ENCODE measurements around the gene MAGI2. TPM values are rescaled to one million over a fixed set of nuclear protein-coding genes. Genes with fewer than 3 reads are reported as not detected.

The MAGI2 gene
- total and polyA plus RNA-seq, 2 experiments from 2014 or later: 3.5 to 4.1 TPM

GRCh38 chr7:79286181-79286580 lies 167.3 kb downstream of the MAGI2 start:
- 0% methylated on average over 1 of the region's 1 CpG for WGBS, 2 experiments (ENCODE audit: low coverage in 1 of 2, low lambda C conversion rate in 2 of 2, missing lambda C conversion rate in 2 of 2)
- in situ Hi-C loops (cut with MboI): loop anchor here (25.0 kb wide), 1 partner anchor 751 kb away; no protein-coding TSS in a partner anchor
- no peak overlapping the region for H2AFZ ChIP-seq

DNA sequence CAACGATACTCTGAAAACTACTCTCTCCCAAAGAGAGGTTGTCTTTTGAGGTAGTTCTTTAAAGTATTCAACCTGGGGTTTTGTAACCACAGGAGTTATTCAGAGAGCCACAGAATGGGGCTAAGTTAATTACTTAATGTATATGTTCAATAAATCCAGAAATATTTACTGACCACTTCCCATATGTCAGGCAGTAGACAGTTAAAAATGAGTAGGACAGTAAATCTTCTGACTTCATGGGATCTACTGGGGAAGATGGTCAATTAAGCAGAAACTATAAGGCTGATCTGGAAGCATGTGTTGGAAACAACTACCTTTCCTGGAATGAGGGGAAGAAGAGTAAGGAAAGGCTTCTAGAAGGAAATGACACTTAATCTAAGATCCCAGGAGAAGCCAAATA lies 167.7 kb downstream of the MAGI2 start:
- Histone ChIP-seq H3K9ac (no peak overlapping the region), H4K20me1 (ENCODE audit: insufficient read depth) (no peaks in the 10 kb centered on the region), H3F3A (ENCODE audit: insufficient read depth) (peaks cover 52% of the 10 kb centered on the region), H3K4me3 (no peak overlapping the region), H3K36me3 (ENCODE audit: low read depth) (no peaks in the 10 kb centered on the region), H3K4me1 (ENCODE audit: insufficient read depth) (peaks cover 72% of the 10 kb centered on the region), H3K4me2 (ENCODE audit: unreplicated experiment) (peak overlapping the region; percentile 17), H3K27me3 (replicated peaks; ENCODE audit: insufficient read depth) (no peaks in the 10 kb centered on the region), H3K9me2 (ENCODE audit: insufficient read depth) (no peaks in the 10 kb centered on the region; the same call in 1 of the 2 replicates), H3K9me3 (ENCODE audit: low read depth) (no peaks in the 10 kb centered on the region), H3K27ac (no peak overlapping the region), H2AFZ (peak overlapping the region; percentile 28), H3K79me2 (ENCODE audit: insufficient read depth) (no peaks in the 10 kb centered on the region)
- no peak for DNase-seq
- TF ChIP-seq EZH2phosphoT487 (IDR thresholded peaks at IDR 0.05; ENCODE audit: insufficient read depth, low read depth) (no peak), EZH2 (IDR thresholded peaks at IDR 0.05; ENCODE audit: insufficient read depth, poor library complexity, severe bottlenecking) (no peak)
- in situ Hi-C loops (cut with MboI): loop anchor here (25.0 kb wide), 1 partner anchor 752 kb away; no protein-coding TSS in a partner anchor
- 98 to 100% methylated on average over 1 of the region's 1 CpG for WGBS, 2 experiments (ENCODE audit: low coverage in 1 of 2, low lambda C conversion rate in 2 of 2, missing lambda C conversion rate in 2 of 2)

More at GRCh38 chr7:79286181-79286580, 167.3 kb downstream of the MAGI2 start:
- H3K27ac ChIP-seq: no peak overlapping the region
- H4K20me1 ChIP-seq (ENCODE audit: insufficient read depth): no peaks in the 10 kb centered on the region
- H3K36me3 ChIP-seq (ENCODE audit: low read depth): no peaks in the 10 kb centered on the region
- no peaks in the 10 kb centered on the region for H3K9me3 ChIP-seq (ENCODE audit: low read depth)
- no peak for DNase-seq
- no peaks in the 10 kb centered on the region for H3K79me2 ChIP-seq (ENCODE audit: insufficient read depth)
- no peak for TF ChIP-seq EZH2 (IDR thresholded peaks at IDR 0.05; ENCODE audit: insufficient read depth, poor library complexity, severe bottlenecking)
- no peak for TF ChIP-seq EZH2phosphoT487 (IDR thresholded peaks at IDR 0.05; ENCODE audit: insufficient read depth, low read depth)
- peaks cover 72% of the 10 kb centered on the region for H3K4me1 ChIP-seq (ENCODE audit: insufficient read depth)
- H3K27me3 ChIP-seq (replicated peaks; ENCODE audit: insufficient read depth): no peaks in the 10 kb centered on the region
- H3K4me3 ChIP-seq: no peak overlapping the region
- peaks cover 52% of the 10 kb centered on the region for H3F3A ChIP-seq (ENCODE audit: insufficient read depth)
- no peaks in the 10 kb centered on the region; the same call in 1 of the 2 replicates for H3K9me2 ChIP-seq (ENCODE audit: insufficient read depth)
- no peak overlapping the region for H3K9ac ChIP-seq
- H3K4me2 ChIP-seq (ENCODE audit: unreplicated experiment): no peak overlapping the region

GRCh38 chr7:79284211-79284610 lies 169.3 kb downstream of the MAGI2 start:
- Histone ChIP-seq H4K20me1 (ENCODE audit: insufficient read depth) (no peaks in the 10 kb centered on the region), H3K4me3 (0 out of 2 replicates have a peak overlapping the region, but pooled peaks have one; percentile 50), H3K79me2 (ENCODE audit: insufficient read depth) (no peaks in the 10 kb centered on the region), H3K27ac (peak overlapping the region; percentile 74), H3K9me3 (ENCODE audit: low read depth) (no peaks in the 10 kb centered on the region), H3F3A (ENCODE audit: insufficient read depth) (peaks cover 52% of the 10 kb centered on the region), H3K27me3 (replicated peaks; ENCODE audit: insufficient read depth) (no peaks in the 10 kb centered on the region), H3K9me2 (ENCODE audit: insufficient read depth) (no peaks in the 10 kb centered on the region; the same call in 1 of the 2 replicates), H3K4me2 (ENCODE audit: unreplicated experiment) (peak overlapping the region; percentile 68), H3K4me1 (ENCODE audit: insufficient read depth) (peaks cover 63% of the 10 kb centered on the region), H3K9ac (no peak overlapping the region), H3K36me3 (ENCODE audit: low read depth) (no peaks in the 10 kb centered on the region), H2AFZ (no peak overlapping the region)
- TF ChIP-seq EZH2phosphoT487 (IDR thresholded peaks at IDR 0.05; ENCODE audit: insufficient read depth, low read depth) (no peak), EZH2 (IDR thresholded peaks at IDR 0.05; ENCODE audit: insufficient read depth, poor library complexity, severe bottlenecking) (no peak)
- peak; percentile 64 for DNase-seq
- in situ Hi-C loops (cut with MboI): loop anchor here (25.0 kb wide), 1 partner anchor 753 kb away; no protein-coding TSS in a partner anchor

- no peaks in the 10 kb centered on the region for H3K79me2 ChIP-seq (ENCODE audit: insufficient read depth)
- H3K9me3 ChIP-seq (ENCODE audit: low read depth): no peaks in the 10 kb centered on the region
- peak overlapping the region; percentile 74 for H3K27ac ChIP-seq
- TF ChIP-seq EZH2 (IDR thresholded peaks at IDR 0.05; ENCODE audit: insufficient read depth, poor library complexity, severe bottlenecking) (no peak), EZH2phosphoT487 (IDR thresholded peaks at IDR 0.05; ENCODE audit: insufficient read depth, low read depth) (no peak)
- H4K20me1 ChIP-seq (ENCODE audit: insufficient read depth): no peaks in the 10 kb centered on the region
- H3K27me3 ChIP-seq (replicated peaks; ENCODE audit: insufficient read depth): no peaks in the 10 kb centered on the region
- in situ Hi-C loops (cut with MboI): loop anchor here (25.0 kb wide), 1 partner anchor 754 kb away; no protein-coding TSS in a partner anchor
- peaks cover 59% of the 10 kb centered on the region for H3K4me1 ChIP-seq (ENCODE audit: insufficient read depth)
- WGBS, 2 experiments (ENCODE audit: low coverage in 1 of 2, low lambda C conversion rate in 2 of 2, missing lambda C conversion rate in 2 of 2): 4 to 5% methylated on average over 2 of the region's 2 CpGs
- peak overlapping the region; percentile 30; the same call in 1 of the 2 replicates for H3K9ac ChIP-seq
- peaks cover 52% of the 10 kb centered on the region for H3F3A ChIP-seq (ENCODE audit: insufficient read depth)
- peak; percentile 73 for DNase-seq
- H3K9me2 ChIP-seq (ENCODE audit: insufficient read depth): no peaks in the 10 kb centered on the region
- H3K4me3 ChIP-seq: peak overlapping the region; percentile 50
- no peaks in the 10 kb centered on the region for H3K36me3 ChIP-seq (ENCODE audit: low read depth)
- no peak overlapping the region for H2AFZ ChIP-seq
- peak overlapping the region; percentile 68 for H3K4me2 ChIP-seq (ENCODE audit: unreplicated experiment)
Measured at GRCh38 chr7:79282882-79283602, 170.4 kb downstream of the MAGI2 start.
